HG03103 (cell line): ENCODE results near the gene ATP10A.
"Not testable (repeated sequence)": the region's sequence is repeated elsewhere in the genome, so short reads cannot be mapped to it uniquely, and the experiment has no call there.

Experiments used
- ATAC-seq: cut with Tn5 transposase; IDR thresholded peaks from one replicate; pipeline ENCODE4 v1.9.1; 2021; ENCODE audit warnings: low read depth; ENCODE audit not compliant: unreplicated experiment

Gene ATP10A

GRCh38 chr15:25886498-25887140 is 23.5 kb upstream of the ATP10A start:
- no peak for ATAC-seq

DNA sequence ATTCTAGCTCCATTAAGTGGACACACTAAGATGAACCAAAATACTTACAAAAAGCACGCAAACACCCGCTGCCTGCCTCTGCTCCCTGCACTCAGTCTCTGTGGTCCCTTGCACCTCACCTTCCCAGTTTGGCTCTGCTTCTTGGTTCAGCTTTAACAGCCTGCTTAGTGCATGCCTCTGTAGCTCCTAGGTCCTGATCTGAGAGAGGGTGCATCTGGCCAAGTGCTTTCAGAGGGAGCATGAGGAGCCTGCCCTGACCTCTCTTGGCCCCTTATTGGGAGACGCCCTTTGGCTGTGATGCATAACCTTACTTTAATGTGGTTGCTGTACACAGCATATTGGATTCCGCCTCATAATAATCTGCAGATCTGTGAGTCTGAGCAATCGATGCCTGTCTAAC is 21.2 kb upstream of the ATP10A start:
- no peak for ATAC-seq

DNA sequence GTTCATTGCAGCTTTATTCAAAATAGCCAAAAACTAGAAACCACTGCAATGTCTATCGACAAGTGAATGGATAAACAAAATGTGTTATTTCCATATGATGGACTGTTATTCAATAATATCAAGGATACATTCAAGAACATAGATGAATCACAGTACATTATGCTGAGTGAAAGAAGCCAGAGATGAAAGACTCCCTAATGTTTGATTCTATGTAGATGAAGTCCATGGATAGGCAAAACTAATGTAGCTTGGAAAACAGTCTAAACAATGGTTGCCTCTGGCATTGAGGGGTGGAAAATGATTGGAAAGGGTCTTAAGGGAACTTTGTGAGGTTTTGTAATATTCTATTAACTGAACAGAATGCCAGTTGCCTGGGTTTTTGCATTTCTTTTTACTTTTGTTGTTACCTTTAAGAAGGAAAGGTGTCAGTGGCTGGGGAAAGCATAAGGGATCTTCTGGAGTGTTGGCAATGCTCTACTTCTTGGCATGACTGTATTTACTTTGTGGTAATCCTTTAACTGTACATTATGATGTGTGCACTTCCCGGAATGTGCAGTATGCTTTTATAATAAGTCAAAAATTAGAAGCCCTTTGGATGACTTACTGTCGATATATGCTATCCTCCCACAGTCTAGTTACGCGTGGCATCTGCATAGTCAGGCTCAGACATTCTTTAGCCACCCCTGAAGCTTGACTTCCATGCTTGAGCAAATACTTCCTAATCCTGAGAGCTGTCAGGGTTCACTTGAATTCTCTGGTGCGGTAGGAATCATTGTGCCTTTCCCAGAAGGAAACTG is 20.5 kb upstream of the ATP10A start:
- ATAC-seq = no peak

GRCh38 chr15:25882466-25882865 is 19.3 kb upstream of the ATP10A start:
- ATAC-seq = no peak

DNA sequence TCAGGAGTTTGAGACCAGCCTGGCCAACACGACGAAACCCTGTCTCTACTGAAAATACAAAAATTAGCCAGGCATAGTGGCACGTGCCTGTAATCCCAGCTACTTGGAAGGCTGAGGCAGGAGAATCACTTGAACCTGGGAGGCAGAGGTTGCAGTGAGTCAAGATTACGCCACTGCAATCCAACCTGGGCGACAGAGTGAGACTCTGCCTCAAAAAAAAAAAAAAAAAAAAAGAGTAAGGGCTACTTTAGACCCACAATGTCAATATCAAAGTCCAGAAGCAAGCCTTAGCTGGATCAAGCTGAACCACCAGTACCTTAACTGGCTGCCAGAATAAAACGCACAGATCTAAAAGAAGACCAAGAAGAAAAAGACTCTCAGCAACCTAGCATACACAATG is 17.8 kb upstream of the ATP10A start:
- ATAC-seq = not testable (repeated sequence)

DNA sequence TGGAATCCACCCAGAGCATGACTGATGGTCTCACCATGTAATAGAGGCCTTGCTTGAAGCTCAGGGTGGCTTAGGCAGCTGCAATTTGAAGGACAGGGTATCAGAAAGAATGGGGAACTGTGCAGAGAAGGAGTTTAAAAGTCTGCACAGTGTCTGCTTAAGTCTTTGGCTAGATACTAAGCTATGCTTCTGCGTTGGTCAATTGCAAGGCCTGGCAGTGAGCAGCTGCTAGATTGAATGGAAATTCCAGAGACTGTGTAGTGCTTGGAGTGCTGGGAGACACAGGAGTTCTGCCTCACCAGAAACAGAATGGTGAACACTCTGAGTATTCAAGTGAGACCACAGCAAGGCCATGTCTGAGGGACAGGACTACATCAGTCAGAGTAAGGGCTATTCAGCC is 17.3 kb upstream of the ATP10A start:
- ATAC-seq = no peak

- no peak for ATAC-seq
Measured at GRCh38 chr15:25879438-25879837, 16.3 kb upstream of the ATP10A start.

GRCh38 chr15:25877681-25878080 is 14.6 kb upstream of the ATP10A start:
- no peak for ATAC-seq

GRCh38 chr15:25876231-25877140 is 13.4 kb upstream of the ATP10A start:
- ATAC-seq = no peak

DNA sequence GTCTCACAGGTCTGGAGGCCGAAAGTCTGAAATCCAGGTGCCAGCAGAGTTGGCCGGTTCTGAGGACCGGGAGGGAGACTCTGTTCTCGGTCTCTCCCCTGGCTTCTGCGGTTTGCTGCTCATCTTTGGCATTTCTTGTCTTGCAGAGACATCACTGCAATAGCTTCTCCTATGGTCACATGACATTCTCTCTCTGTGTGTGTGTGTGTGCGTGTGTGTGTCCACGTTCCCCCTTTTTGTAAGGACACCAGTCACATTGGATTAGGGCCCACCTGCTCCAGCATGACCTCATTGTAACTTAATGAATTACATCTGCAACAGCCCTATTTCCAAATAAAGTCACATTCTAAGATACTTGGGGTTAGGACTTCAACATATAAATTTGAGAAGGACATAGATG is 12.4 kb upstream of the ATP10A start:
- ATAC-seq = no peak

GRCh38 chr15:25874379-25874778 is 11.3 kb upstream of the ATP10A start:
- ATAC-seq = no peak

DNA sequence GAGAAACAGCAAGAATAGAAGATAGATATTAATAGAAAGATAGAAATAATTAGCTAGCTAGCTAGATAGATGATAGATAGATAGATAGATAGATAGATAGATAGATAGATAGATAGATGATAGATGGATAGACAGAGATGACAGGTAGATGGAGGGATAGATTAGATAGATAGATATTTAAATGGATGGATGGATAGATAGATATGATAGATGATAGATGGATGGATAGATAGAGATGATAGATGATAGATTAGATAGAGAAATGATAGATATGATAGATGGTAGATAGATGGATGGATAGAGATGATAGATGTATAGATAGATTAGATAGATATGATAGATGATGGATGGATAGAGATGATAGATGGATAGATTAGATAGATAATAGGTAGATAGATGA is 8.3 kb upstream of the ATP10A start:
- no peak for ATAC-seq

DNA sequence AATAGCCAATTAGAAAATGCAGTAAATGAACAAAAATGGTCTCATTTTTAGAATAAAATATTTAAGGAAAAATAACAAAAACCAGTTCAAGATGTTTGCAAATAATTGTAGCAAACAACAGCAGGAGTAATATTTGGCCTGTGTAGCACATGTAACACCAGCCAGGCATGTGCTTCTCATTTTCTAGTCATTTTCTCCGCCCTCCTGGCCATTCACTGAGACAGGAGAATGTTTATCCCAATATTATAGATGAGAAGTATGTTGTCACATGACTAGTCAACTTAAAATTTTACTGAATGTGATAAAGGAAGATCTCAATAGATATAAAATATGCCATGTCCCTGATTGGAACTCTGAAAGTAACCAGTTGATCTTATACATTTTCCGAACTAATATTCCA is 7.8 kb upstream of the ATP10A start:
- no peak for ATAC-seq

DNA sequence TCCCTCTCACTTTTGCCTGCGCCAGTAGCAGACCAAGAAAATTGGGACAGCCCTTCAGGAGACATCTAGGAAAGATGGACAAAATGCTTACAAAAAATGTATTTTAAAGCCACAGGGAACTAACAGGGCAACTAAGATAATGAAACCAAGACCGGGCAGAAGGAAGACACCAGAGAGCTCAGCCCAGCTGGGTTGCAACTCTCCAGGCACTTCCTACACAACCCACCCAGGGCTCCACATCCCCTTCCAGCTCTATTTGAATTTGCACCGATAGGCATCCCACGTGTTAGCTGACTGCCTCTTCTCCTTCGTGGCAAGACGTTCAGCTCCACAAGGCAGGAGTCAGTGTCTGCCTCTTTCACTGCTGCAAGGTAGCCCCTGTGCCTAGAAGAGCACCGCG is 6.6 kb upstream of the ATP10A start:
- no peak for ATAC-seq

GRCh38 chr15:25866874-25867273 is 3.7 kb upstream of the ATP10A start:
- ATAC-seq = no peak

DNA sequence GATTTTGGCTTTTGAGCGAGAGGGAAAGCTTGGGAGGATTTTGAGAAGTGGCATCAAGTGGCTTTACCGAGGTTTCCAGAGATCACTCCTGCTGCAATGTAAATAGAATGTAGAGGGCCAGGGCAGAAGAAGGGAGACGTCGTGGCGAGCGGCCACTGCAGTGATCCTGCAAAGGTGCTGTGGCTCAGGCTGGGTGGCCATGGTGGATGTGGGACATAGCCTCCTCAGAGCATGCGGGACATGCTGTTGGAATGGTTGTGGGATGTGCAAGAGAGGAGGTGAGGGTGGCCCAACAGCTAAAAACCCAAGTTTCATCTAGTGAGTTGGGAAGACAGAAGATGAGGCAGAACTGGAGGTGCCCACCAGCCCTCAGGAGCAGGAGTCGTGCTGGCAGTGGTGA is 3.1 kb upstream of the ATP10A start:
- no peak for ATAC-seq

DNA sequence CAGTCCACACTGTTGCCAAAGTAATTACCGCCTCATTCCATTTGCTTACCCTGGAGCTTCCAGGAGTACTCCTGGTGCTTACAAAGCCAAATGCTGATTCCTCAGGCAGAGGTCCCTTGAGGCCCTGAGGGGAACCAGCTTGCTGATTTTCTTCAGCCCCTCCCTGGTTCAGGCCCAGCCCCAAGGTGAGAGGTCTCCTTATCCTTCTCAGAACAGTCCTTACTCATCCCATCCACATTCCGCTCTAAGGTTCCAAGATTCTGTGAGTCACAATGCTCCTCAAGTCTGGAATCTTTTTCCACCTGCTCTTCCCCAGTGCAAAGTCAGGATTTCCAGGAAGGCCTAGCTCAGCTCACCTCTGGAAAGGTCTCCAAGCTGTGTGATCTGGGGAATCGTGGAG is 1.8 kb upstream of the ATP10A start:
- ATAC-seq = no peak

GRCh38 chr15:25863968-25864580 is 947 bp upstream of the ATP10A start:
- no peak for ATAC-seq

DNA sequence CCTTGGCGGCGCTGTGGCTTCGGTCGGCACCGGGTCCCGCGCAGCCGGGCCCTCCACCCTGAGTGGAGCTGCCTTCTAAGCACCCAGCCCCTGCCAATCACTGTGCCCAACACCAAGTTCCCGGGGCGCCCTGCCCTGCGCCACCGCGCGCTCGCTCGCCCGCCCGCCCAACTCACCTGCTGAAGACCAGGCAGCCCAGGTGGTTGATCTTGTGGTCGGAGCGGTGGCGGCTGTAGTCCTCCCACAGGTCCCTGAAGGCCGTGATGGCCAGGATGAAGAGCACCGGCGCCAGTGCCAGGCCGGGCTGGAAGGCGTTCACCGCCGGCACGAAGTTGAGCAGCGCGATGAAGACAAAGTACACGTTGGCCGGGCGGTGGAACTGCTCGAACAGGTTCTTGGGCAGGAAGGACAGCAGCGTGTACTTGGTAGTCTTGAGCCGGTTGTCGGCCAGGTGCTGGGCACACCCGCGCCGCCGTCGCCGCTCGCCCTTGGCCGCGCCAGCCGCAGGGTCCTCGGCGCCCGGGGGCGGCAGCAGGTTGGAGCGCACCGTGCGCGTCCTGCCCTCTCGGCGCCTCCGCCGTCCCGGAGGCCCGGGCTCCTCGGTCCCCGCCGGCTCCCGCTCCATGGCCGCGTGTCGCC is 536 bp downstream of the ATP10A start:
- ATAC-seq = no peak

- no peak for ATAC-seq
Measured at GRCh38 chr15:25862071-25862471, 1.1 kb downstream of the ATP10A start.
